Ecto neural progenitor cell (in vitro differentiated cells): ENCODE data around the gene BAHD1.
"Not testable (repeated sequence)": the region's sequence is repeated elsewhere in the genome, so short reads cannot be mapped to it uniquely, and the experiment has no call there.

Experiments
- DNase-seq: peaks from one replicate; pipeline ENCODE4 v3.0.0-alpha.2; 2018; ENCODE audit warnings: low spot score

BAHD1 gene

GRCh38 chr15:40445421-40445922 lies 4.7 kb downstream of the BAHD1 start:
- DNase-seq: no peak

GRCh38 chr15:40446144-40446543 lies 5.4 kb downstream of the BAHD1 start:
- no peak for DNase-seq

GRCh38 chr15:40448354-40448753 lies 7.6 kb downstream of the BAHD1 start:
- DNase-seq: no peak

- no peak for DNase-seq
Measured at GRCh38 chr15:40449275-40449674, 8.5 kb downstream of the BAHD1 start.

- no peak for DNase-seq
Measured at GRCh38 chr15:40450047-40450446, 9.3 kb downstream of the BAHD1 start.

- no peak for DNase-seq
Measured at GRCh38 chr15:40451527-40452158, 10.9 kb downstream of the BAHD1 start.

- no peak for DNase-seq
Measured at GRCh38 chr15:40452296-40453090, 11.7 kb downstream of the BAHD1 start.

- DNase-seq: not testable (repeated sequence)
Measured at GRCh38 chr15:40453941-40454340, 13.2 kb downstream of the BAHD1 start.

GRCh38 chr15:40454904-40455391 lies 14.2 kb downstream of the BAHD1 start:
- DNase-seq: no peak

GRCh38 chr15:40456299-40456712 lies 15.6 kb downstream of the BAHD1 start:
- no peak for DNase-seq

- DNase-seq: no peak
Measured at GRCh38 chr15:40456738-40457137, 16.0 kb downstream of the BAHD1 start.

GRCh38 chr15:40458495-40459371 lies 18.0 kb downstream of the BAHD1 start:
- no peak for DNase-seq

- no peak for DNase-seq
Measured at GRCh38 chr15:40459391-40460015, 18.8 kb downstream of the BAHD1 start.

GRCh38 chr15:40460404-40460803 lies 19.7 kb downstream of the BAHD1 start:
- DNase-seq: peak; percentile 25

GRCh38 chr15:40461958-40462357 lies 21.2 kb downstream of the BAHD1 start:
- no peak for DNase-seq

- DNase-seq: no peak
Measured at GRCh38 chr15:40463279-40463678, 22.5 kb downstream of the BAHD1 start.

- no peak for DNase-seq
Measured at GRCh38 chr15:40463886-40464545, 23.3 kb downstream of the BAHD1 start.

- no peak for DNase-seq
Measured at GRCh38 chr15:40464595-40465185, 23.9 kb downstream of the BAHD1 start.

GRCh38 chr15:40465939-40466338 lies 25.2 kb downstream of the BAHD1 start:
- DNase-seq: no peak

GRCh38 chr15:40466426-40467260 lies 25.9 kb downstream of the BAHD1 start:
- no peak for DNase-seq
